Measurements from ENCODE around the gene ACKR2. TPM values are rescaled to one million over a fixed set of nuclear protein-coding genes. Genes with fewer than 3 reads are reported as not detected.

The ACKR2 gene
- polyA plus RNA-seq, 1 donor (not counting 4 experiments of a cell fraction or from before 2014, with no cell fraction given): 0.22 TPM

DNA sequence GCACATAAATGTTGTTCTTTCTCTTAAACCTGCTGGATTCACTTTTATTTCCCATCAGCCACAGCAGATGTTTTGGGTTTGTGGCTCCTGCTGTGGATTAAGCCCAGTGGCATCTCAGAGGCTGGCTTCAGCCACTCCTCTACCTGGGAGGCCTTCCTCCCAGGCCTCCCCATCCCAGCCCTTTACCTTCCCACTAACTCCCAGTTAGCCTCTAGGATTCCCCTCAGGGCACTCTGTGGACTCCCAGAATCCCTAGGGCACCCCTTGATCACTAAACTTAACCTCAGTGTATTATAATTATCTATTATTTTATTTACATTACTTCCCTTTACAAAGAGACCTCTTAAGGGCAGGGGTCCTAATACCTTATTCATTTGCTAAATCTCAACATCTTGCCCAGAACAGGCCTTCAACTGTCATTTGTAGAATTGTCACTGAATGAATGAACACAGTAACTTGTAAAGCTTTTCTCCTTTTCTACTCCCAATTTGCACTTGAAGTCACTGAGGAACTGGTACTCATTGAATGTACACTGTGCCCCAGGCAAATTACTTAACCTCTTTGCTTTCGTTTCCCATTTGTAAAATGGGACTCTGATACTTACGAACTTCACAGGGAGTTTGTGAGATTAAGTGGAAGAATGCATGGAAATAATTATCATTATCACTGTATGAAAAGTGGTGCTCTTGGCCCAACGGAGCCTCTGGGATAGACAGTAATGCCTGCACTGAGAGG, 44.5 kb upstream of the ACKR2 start:
- dilution Hi-C loops (cut with MboI; ENCODE audit: extremely low pct_ligation_motif_present, low sequenced_read_pairs): no loop called here
- Histone ChIP-seq H3K27me3 (ENCODE audit: control insufficient read depth, extremely low read depth, insufficient read depth, low read length) (no peaks in the 10 kb centered on the region), H3K4me2 (ENCODE audit: control insufficient read depth, extremely low read depth, insufficient read depth, low read depth, low read length) (no peak overlapping the region), H3K4me3 (ENCODE audit: control insufficient read depth in 2 of 3, extremely low read depth in 1 of 3, insufficient read depth in 2 of 3, low read depth in 1 of 3, low read length in 3 of 3) (no peak overlapping the region), H3K9me1 (ENCODE audit: control insufficient read depth, extremely low read depth, insufficient read depth, low read length) (no peaks in the 10 kb centered on the region), H4K20me1 (ENCODE audit: control insufficient read depth, extremely low read depth, insufficient read depth, low read length) (no peaks in the 10 kb centered on the region), H3K36me3 (ENCODE audit: control insufficient read depth in 2 of 2, extremely low read depth in 1 of 2, insufficient read depth in 2 of 2, low read length in 2 of 2) (no peaks in the 10 kb centered on the region), H3K79me2 (ENCODE audit: control insufficient read depth, insufficient read depth, low read length) (no peaks in the 10 kb centered on the region), H3K27ac (ENCODE audit: control insufficient read depth, insufficient read depth, low read length) (no peak overlapping the region), H3K4me1 (ENCODE audit: control insufficient read depth, extremely low read depth, insufficient read depth, low read length) (no peaks in the 10 kb centered on the region), H2AFZ (ENCODE audit: control insufficient read depth, low read length) (no peak overlapping the region), H3K9me3 (ENCODE audit: control insufficient read depth, low read depth, low read length) (no peaks in the 10 kb centered on the region), H3K9ac (ENCODE audit: control insufficient read depth, extremely low read depth, insufficient read depth, low read length) (no peak overlapping the region)
- FAIRE-seq: no peak
- DNase-seq (ENCODE audit: low read depth, low spot score): no peak
- TF ChIP-seq EZH2 (IDR thresholded peaks at IDR 0.05; ENCODE audit: low read length) (no peak), CTCF (optimal IDR thresholded peaks at IDR 0.05 in 1 of 3, IDR thresholded peaks at IDR 0.05 in 1 of 3, conservative IDR thresholded peaks at IDR 0.05 in 1 of 3; ENCODE audit: extremely low read depth in 1 of 3, insufficient read depth in 2 of 3, low read length in 3 of 3) (no peak)

DNA sequence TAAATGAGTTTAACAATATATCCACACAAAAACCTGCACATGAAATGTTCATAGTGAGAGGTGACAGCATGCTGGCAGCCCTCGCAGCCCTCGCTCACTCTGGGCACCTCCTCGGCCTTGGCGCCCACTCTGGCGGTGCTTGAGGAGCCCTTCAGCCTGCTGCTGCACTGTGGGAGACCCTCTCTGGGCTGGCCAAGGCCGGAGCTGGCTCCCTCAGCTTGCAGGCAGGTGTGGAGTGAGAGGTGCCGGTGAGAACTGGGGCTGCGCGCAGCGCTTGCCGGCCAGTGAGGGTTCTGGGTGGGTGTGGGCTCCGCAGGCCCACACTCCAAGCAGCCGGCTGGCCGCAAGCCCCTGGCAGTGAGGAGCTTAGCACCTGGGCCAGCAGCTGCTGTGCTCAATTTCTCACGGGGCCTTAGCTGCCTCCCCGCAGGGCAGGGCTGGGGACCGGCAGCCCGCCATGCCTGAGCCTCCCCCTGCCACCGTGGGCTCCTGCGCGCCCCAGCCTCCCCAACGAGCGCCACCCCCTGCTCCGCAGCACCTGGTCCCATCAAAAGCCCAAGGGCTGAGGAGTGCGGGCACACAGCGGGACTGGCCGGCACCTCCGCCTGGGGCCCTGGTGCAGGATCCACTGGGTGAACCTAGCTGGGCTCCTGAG, 39.6 kb upstream of the ACKR2 start:
- no peak overlapping the region for H3K9ac ChIP-seq (ENCODE audit: control insufficient read depth, extremely low read depth, insufficient read depth, low read length)
- no peaks in the 10 kb centered on the region for H3K79me2 ChIP-seq (ENCODE audit: control insufficient read depth, insufficient read depth, low read length)
- H3K4me2 ChIP-seq (ENCODE audit: control insufficient read depth, extremely low read depth, insufficient read depth, low read depth, low read length): no peak overlapping the region
- no peak for TF ChIP-seq EZH2 (IDR thresholded peaks at IDR 0.05; ENCODE audit: low read length)
- TF ChIP-seq CTCF (optimal IDR thresholded peaks at IDR 0.05 in 1 of 3, IDR thresholded peaks at IDR 0.05 in 1 of 3, conservative IDR thresholded peaks at IDR 0.05 in 1 of 3; ENCODE audit: extremely low read depth in 1 of 3, insufficient read depth in 2 of 3, low read length in 3 of 3): no peak
- peaks cover 3% of the 10 kb centered on the region for H3K4me1 ChIP-seq (ENCODE audit: control insufficient read depth, extremely low read depth, insufficient read depth, low read length)
- H3K9me3 ChIP-seq (ENCODE audit: control insufficient read depth, low read depth, low read length): no peaks in the 10 kb centered on the region
- no peaks in the 10 kb centered on the region for H3K9me1 ChIP-seq (ENCODE audit: control insufficient read depth, extremely low read depth, insufficient read depth, low read length)
- no peak overlapping the region for H3K27ac ChIP-seq (ENCODE audit: control insufficient read depth, insufficient read depth, low read length)
- no peaks in the 10 kb centered on the region for H3K27me3 ChIP-seq (ENCODE audit: control insufficient read depth, extremely low read depth, insufficient read depth, low read length)
- DNase-seq (ENCODE audit: low read depth, low spot score) (no peak), FAIRE-seq (no peak)
- H4K20me1 ChIP-seq (ENCODE audit: control insufficient read depth, extremely low read depth, insufficient read depth, low read length): no peaks in the 10 kb centered on the region
- H3K36me3 ChIP-seq (ENCODE audit: control insufficient read depth in 2 of 2, extremely low read depth in 1 of 2, insufficient read depth in 2 of 2, low read length in 2 of 2): no peaks in the 10 kb centered on the region
- no peak overlapping the region for H2AFZ ChIP-seq (ENCODE audit: control insufficient read depth, low read length)
- no peak overlapping the region for H3K4me3 ChIP-seq (ENCODE audit: control insufficient read depth in 2 of 3, extremely low read depth in 1 of 3, insufficient read depth in 2 of 3, low read depth in 1 of 3, low read length in 3 of 3)
- dilution Hi-C loops (cut with MboI; ENCODE audit: extremely low pct_ligation_motif_present, low sequenced_read_pairs): no loop called here

Measured in keratinocyte (primary cell).